RWPE2 (cell line): ENCODE results near the gene MAP7.

ENCODE experiments used
- ATAC-seq: fragments of 200-7000 bp; cut with Tn5 transposase; 3 replicates; pipeline ENCODE4 v1.9.1; 2021; ENCODE audit warnings: low read depth
- DNase-seq: peaks from one replicate; pipeline ENCODE4 v3.0.0-alpha.2; 2020; ENCODE audit warnings: low spot score
- H3K27ac ChIP-seq: fragments of 450-650 bp; 2 replicates; pipeline ENCODE4 v1.5.1; 2017; ENCODE audit warnings: mild to moderate bottlenecking; ENCODE audit not compliant: poor library complexity, severe bottlenecking
- H3K27me3 ChIP-seq: fragments of 250-450 bp; sonication (Bioruptor Pico); 2 replicates; pipeline ENCODE4 v1.5.1; 2021; ENCODE audit warnings: mild to moderate bottlenecking, moderate library complexity; ENCODE audit not compliant: insufficient read depth, poor library complexity, severe bottlenecking
- H3K36me3 ChIP-seq: fragments of 250-450 bp; sonication (Bioruptor Pico); 2 replicates; pipeline ENCODE4 v1.5.1; 2020; ENCODE audit warnings: low read depth, mild to moderate bottlenecking, moderate library complexity
- H3K4me1 ChIP-seq: fragments of 250-450 bp; sonication (Bioruptor Pico); 2 replicates; pipeline ENCODE4 v1.5.1; 2021; ENCODE audit warnings: mild to moderate bottlenecking, moderate library complexity; ENCODE audit not compliant: insufficient read depth, poor library complexity, severe bottlenecking
- H3K4me3 ChIP-seq: fragments of 250-450 bp; sonication (Bioruptor Pico); 2 replicates; pipeline ENCODE4 v1.5.1; 2021; ENCODE audit warnings: mild to moderate bottlenecking, moderate library complexity; ENCODE audit not compliant: severe bottlenecking
- H3K9me3 ChIP-seq: fragments of 250-450 bp; sonication (Bioruptor Pico); 2 replicates; pipeline ENCODE4 v1.5.1; 2021; ENCODE audit warnings: mild to moderate bottlenecking, moderate library complexity; ENCODE audit not compliant: severe bottlenecking
- CTCF ChIP-seq: fragments of 450-650 bp; IDR thresholded peaks from one replicate; pipeline ENCODE4 v1.5.1; 2017; ENCODE audit warnings: mild to moderate bottlenecking, moderate library complexity; ENCODE audit not compliant: poor library complexity, severe bottlenecking

Gene MAP7

GRCh38 chr6:136506124-136506799 lies 44.0 kb downstream of the MAP7 start:
- no peaks in the 10 kb centered on the region for H3K36me3 ChIP-seq
- no peak for TF ChIP-seq CTCF
- peaks cover 7% of the 10 kb centered on the region for H3K4me1 ChIP-seq
- no peak overlapping the region for H3K27ac ChIP-seq
- no peaks in the 10 kb centered on the region for H3K27me3 ChIP-seq
- DNase-seq = no peak
- no peak for ATAC-seq
- no peak overlapping the region for H3K4me3 ChIP-seq
- no peaks in the 10 kb centered on the region for H3K9me3 ChIP-seq

GRCh38 chr6:136503303-136504029 lies 46.8 kb downstream of the MAP7 start:
- no peak overlapping the region for H3K27ac ChIP-seq
- DNase-seq = no peak
- no peaks in the 10 kb centered on the region for H3K9me3 ChIP-seq
- peaks cover under 1% of the 10 kb centered on the region for H3K4me1 ChIP-seq
- no peak for ATAC-seq
- H3K27me3 ChIP-seq = no peaks in the 10 kb centered on the region
- no peak overlapping the region for H3K4me3 ChIP-seq
- H3K36me3 ChIP-seq = no peaks in the 10 kb centered on the region
- no peak for TF ChIP-seq CTCF

GRCh38 chr6:136502786-136503185 lies 47.4 kb downstream of the MAP7 start:
- H3K4me3 ChIP-seq = no peak overlapping the region
- DNase-seq (no peak), ATAC-seq (no peak)
- TF ChIP-seq CTCF = no peak
- H3K27me3 ChIP-seq = no peaks in the 10 kb centered on the region
- no peaks in the 10 kb centered on the region for H3K4me1 ChIP-seq
- H3K27ac ChIP-seq = no peak overlapping the region
- no peaks in the 10 kb centered on the region for H3K36me3 ChIP-seq
- H3K9me3 ChIP-seq = no peaks in the 10 kb centered on the region

GRCh38 chr6:136501514-136501913 lies 48.7 kb downstream of the MAP7 start:
- no peak for TF ChIP-seq CTCF
- Histone ChIP-seq H3K27me3 (no peaks in the 10 kb centered on the region), H3K36me3 (no peaks in the 10 kb centered on the region), H3K27ac (no peak overlapping the region), H3K9me3 (no peaks in the 10 kb centered on the region), H3K4me1 (no peaks in the 10 kb centered on the region), H3K4me3 (no peak overlapping the region)
- DNase-seq (no peak), ATAC-seq (no peak)

GRCh38 chr6:136501096-136501495 lies 49.1 kb downstream of the MAP7 start:
- no peak for TF ChIP-seq CTCF
- ATAC-seq = no peak
- H3K9me3 ChIP-seq = no peaks in the 10 kb centered on the region
- H3K27me3 ChIP-seq = no peaks in the 10 kb centered on the region
- H3K4me3 ChIP-seq = no peak overlapping the region
- H3K27ac ChIP-seq = no peak overlapping the region
- no peak for DNase-seq
- no peaks in the 10 kb centered on the region for H3K4me1 ChIP-seq
- no peaks in the 10 kb centered on the region for H3K36me3 ChIP-seq
